ENCODE results near the gene ATRAID. TPM values are rescaled to one million over a fixed set of nuclear protein-coding genes. Genes with fewer than 3 reads are reported as not detected.

The ATRAID gene
- total RNA-seq, 4 donors from 2014 or later, result 114 to 197 (median 157) TPM

GRCh38 chr2:27243391-27244130 is 31.7 kb downstream of the ATRAID start:
- ATAC-seq (ENCODE audit: low FRiP score), result no peak
- no peak for DNase-seq (ENCODE audit: low spot score)
- no peak for TF ChIP-seq CTCF (IDR thresholded peaks at IDR 0.05)

GRCh38 chr2:27245116-27245515 is 33.3 kb downstream of the ATRAID start:
- ATAC-seq (ENCODE audit: low FRiP score), result no peak
- TF ChIP-seq CTCF (IDR thresholded peaks at IDR 0.05), result no peak
- no peak for DNase-seq (ENCODE audit: low spot score)

- TF ChIP-seq CTCF (IDR thresholded peaks at IDR 0.05), result no peak
- no peak for ATAC-seq (ENCODE audit: low FRiP score)
- DNase-seq (ENCODE audit: low spot score), result no peak
These were observed 33.8 kb downstream of the ATRAID start for GRCh38 chr2:27245626-27246025.

GRCh38 chr2:27247893-27248292 is 36.1 kb downstream of the ATRAID start:
- ATAC-seq (ENCODE audit: low FRiP score) (no peak), DNase-seq (ENCODE audit: low spot score) (no peak)
- no peak for TF ChIP-seq CTCF (IDR thresholded peaks at IDR 0.05)

GRCh38 chr2:27249159-27249890 is 37.5 kb downstream of the ATRAID start:
- no peak for TF ChIP-seq CTCF (IDR thresholded peaks at IDR 0.05)
- no peak for DNase-seq (ENCODE audit: low spot score)
- no peak for ATAC-seq (ENCODE audit: low FRiP score)

- ATAC-seq (ENCODE audit: low FRiP score) (no peak), DNase-seq (ENCODE audit: low spot score) (no peak)
- no peak for TF ChIP-seq CTCF (IDR thresholded peaks at IDR 0.05)
These were observed 38.2 kb downstream of the ATRAID start for GRCh38 chr2:27249891-27250651.

Data from omental fat pad (tissue), 4 donors.